HG02571 (cell line): ENCODE data around the gene RHOA.
"Not testable (repeated sequence)": the region's sequence is repeated elsewhere in the genome, so short reads cannot be mapped to it uniquely, and the experiment has no call there.

Source experiments
- ATAC-seq: cut with Tn5 transposase; IDR thresholded peaks from one replicate; pipeline ENCODE4 v1.9.1; 2021; ENCODE audit warnings: mild to moderate bottlenecking, moderate library complexity; ENCODE audit not compliant: unreplicated experiment

The RHOA gene

DNA sequence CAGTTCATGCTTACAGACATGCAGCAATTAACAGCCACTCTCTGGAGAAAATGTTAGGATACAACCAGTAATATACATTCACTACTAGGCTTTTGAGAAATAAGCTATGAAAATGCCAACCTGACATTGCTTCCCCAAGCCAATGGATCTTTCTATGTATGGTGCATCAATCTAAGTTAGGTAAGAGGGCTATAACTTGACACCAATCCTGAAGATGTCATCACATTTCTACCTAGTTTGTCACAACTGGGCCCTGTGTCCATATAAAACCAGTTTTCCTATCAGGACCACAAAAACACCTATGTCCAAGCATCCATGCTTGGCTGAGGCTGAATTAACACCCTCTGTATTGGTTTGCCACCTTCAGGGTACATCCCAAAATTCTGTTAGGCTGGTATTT is 39.8 kb downstream of the RHOA start:
- ATAC-seq: no peak

GRCh38 chr3:49370585-49371290 is 41.0 kb downstream of the RHOA start:
- ATAC-seq: no peak

- no peak for ATAC-seq
Measured at GRCh38 chr3:49362561-49362960, 49.2 kb downstream of the RHOA start.

GRCh38 chr3:49359623-49360022 is 52.2 kb downstream of the RHOA start:
- no peak for ATAC-seq

GRCh38 chr3:49358884-49359225 is 52.9 kb downstream of the RHOA start:
- no peak for ATAC-seq

DNA sequence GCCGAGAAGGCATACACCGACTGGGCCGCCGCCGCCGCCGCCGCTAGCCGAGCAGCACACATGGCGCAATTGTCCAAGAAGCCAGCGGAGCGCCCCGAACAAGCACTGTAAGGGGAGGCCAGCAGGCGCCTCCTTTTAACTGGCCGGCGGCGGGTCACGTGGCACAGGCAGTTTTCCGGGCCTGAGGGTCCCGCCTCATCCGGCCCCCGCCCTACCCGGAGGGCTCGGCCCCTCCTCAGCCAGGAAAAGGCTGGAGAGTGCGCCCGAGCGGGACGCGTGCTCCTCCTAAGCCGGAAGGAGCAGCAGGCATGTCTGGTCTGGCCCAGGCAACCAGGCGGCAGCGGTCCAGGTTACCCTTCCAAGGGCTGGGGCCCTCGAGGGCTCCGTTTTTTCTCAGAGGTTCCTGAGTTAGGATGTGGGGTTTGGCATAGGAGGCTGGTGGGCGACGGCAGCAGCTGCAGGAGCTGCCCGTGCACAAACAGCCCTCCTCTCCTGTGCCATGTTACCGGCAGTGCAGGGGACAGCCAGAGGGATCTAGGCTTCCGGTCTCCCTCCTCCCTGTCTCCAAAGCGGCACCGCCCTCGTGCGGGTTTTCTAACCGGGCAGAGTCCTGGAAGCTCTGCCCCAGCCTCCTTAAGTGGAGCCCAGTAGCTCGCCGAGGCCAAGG is 53.4 kb downstream of the RHOA start, which contains the start of gene GPX1:
GPX1 (minus strand) TSS at position 137 of the 667 bp plus-strand sequence; CDS start at position 62, 75 bp downstream.
- peak; percentile 79 for ATAC-seq

- ATAC-seq: peak; percentile 29
Measured at GRCh38 chr3:49357443-49358216, 54.1 kb downstream of the RHOA start.

DNA sequence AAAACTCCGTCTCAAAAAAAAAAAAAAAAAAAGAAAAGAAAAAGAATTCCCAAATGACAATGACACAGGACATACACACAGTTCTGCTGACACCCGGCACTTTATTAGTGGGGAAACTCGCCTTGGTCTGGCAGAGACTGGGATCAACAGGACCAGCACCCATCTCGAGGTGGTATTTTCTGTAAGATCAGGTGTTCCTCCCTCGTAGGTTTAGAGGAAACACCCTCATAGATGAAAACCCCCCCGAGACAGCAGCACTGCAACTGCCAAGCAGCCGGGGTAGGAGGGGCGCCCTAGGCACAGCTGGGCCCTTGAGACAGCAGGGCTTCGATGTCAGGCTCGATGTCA is 54.7 kb downstream of the RHOA start:
- ATAC-seq: not testable (repeated sequence)

DNA sequence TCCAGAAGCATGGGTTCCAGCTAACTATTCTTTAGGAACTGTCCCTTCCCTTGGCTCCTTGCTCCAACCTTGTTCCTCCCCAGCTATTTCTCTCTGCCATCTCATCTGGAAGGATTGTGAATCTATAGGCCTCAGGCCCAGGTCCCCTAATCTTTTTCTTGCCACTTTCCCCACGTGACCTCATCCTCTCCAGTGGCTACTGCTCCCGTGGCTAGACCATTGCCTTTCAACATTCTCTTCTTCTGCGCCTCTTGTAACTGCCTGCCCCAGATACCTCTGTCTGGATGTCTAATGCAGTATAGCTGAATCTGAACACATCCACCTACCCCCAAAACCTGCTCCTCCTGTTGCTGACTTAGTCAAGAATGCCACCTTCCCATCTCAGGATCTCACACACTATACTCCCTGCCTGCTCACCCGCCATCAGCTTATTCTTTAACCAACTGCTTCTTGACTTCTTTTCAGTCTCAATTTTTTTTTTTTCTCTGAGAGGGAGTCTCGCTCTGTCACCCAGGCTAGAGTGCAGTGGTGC is 58.8 kb downstream of the RHOA start:
- ATAC-seq: no peak

GRCh38 chr3:49352281-49352680 is 59.5 kb downstream of the RHOA start:
- ATAC-seq: no peak

DNA sequence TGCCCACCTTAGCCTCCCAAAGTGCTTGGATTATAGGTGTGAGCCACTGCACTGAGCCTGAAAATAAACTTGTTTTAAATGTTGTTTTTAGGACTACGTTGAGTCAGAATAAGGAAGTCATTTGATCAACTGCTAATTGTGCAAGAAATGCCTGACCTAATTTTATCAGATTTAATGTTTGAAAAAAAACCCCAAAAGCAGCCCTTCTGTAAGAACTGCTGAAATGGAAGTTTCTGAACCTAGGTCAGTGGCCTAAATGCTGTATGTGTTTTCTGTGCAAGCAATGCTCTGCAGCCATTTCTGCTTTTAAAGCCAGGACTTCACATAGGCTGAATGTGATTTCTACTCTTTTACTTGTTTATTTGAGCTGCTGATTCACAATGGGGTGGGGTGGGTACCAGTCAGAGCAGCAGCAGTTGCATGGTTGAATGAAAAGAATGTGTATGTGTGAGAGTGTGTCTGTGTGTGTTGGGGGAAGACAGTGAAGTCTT is 60.2 kb downstream of the RHOA start:
- ATAC-seq: no peak

DNA sequence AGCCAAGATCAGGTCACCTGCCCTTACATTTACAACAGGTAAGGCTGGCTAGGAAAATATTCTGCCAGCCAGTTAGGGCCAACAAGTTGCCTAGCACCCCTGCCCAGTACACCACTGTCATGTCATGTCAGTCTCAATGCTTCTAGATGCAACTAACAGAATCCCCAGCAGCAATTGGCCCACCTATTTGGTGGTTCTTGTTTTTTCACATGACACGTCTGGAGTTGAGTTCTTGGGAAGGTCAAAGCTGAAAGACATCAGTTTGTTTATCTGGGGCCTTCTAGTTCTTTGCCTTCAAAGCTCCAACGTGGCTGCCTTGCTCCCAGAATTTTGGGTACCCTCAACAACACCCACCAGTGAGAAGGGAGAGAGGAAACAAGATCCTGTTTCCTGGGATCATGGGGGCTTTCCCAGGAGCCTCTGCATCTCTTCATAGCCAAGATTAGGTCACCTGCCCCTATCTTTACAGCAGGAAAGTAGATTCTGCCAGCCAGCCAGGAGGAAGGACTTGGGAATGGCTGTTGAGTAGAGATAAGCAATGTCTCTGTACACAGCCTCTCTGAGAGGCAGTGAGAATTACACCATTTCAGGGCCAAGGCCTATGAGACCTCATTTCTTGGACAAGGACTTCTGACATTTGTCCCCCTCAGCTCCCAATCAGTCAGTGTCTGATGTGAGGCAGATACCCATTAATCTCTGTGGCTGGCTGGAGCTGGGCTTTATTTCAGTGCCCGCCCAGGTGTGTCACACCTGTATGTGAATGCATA is 62.2 kb downstream of the RHOA start:
- ATAC-seq: no peak

GRCh38 chr3:49348361-49348760 is 63.4 kb downstream of the RHOA start:
- not testable (repeated sequence) for ATAC-seq

GRCh38 chr3:49346797-49347251 is 65.0 kb downstream of the RHOA start:
- no peak for ATAC-seq

DNA sequence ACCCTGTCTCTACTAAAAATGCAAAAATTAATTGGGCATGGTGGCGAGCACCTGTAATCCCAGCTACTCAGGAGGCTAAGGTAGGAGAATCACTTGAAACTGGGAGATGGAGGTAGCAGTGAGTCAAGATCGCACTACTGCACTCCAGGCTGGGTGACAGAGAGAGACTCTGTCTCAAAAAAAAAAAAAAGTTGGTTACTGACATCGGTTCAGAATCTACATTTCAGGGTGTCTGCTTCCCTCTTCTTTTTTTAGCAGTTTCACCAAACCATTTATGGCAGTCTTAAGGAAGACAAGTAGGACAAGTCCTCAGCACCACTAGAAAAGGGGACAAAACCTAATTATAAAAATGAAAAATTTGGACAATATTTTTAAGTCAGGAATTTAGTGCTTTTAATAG is 68.6 kb downstream of the RHOA start:
- no peak for ATAC-seq

- no peak for ATAC-seq
Measured at GRCh38 chr3:49341996-49342395, 69.8 kb downstream of the RHOA start.

- ATAC-seq: peak; percentile 82
Measured at GRCh38 chr3:49339941-49340800, 71.6 kb downstream of the RHOA start, which contains the start of gene USP4. Gene USP4 (minus strand): TSS chr3:49340053. CDS start chr3:49340024, 29 bp downstream.

- no peak for ATAC-seq
Measured at GRCh38 chr3:49339581-49339940, 72.2 kb downstream of the RHOA start.

- no peak for ATAC-seq
Measured at GRCh38 chr3:49333916-49334633, 77.7 kb downstream of the RHOA start.
